ENCODE measurements around the gene CNIH3. TPM values are rescaled to one million over a fixed set of nuclear protein-coding genes. Genes with fewer than 3 reads are reported as not detected.

CNIH3 gene
- total RNA-seq, 4 donors from 2014 or later, result 1.9 to 4.0 (median 3.4) TPM

DNA sequence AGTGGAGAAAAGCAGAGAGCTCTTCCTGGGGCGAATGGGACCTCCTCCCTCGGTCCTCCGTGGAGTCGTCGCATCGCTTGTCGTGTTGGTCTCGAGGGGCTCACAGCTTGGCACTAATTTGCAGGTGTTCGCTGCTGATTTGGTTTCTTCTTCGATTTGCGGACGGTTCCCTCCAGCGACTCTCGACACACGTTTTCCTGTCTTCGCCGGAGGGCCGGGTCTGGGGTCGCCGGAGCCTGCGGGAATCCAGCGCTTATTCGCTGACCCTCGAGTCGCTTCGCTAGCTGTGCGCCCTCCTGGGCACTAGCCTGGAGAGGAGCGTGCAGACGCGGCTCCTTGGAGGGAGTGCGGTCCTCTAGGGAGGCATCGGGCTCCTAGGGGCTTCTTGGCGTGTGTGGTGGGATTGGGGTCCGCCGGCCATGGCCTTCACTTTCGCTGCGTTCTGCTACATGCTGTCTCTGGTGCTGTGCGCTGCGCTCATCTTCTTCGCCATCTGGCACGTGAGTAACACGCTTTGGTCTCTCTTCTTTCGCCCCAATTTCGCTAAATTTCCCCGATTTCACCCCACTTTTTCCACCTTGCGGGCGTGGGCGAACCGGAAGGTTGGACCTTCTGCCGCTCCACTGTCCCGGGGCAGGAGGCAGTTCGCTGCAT, 766 bp downstream of the CNIH3 start:
- DNase-seq (ENCODE audit: low spot score) (no peak), ATAC-seq (ENCODE audit: low FRiP score) (no peak)
- TF ChIP-seq, protein P1, sequence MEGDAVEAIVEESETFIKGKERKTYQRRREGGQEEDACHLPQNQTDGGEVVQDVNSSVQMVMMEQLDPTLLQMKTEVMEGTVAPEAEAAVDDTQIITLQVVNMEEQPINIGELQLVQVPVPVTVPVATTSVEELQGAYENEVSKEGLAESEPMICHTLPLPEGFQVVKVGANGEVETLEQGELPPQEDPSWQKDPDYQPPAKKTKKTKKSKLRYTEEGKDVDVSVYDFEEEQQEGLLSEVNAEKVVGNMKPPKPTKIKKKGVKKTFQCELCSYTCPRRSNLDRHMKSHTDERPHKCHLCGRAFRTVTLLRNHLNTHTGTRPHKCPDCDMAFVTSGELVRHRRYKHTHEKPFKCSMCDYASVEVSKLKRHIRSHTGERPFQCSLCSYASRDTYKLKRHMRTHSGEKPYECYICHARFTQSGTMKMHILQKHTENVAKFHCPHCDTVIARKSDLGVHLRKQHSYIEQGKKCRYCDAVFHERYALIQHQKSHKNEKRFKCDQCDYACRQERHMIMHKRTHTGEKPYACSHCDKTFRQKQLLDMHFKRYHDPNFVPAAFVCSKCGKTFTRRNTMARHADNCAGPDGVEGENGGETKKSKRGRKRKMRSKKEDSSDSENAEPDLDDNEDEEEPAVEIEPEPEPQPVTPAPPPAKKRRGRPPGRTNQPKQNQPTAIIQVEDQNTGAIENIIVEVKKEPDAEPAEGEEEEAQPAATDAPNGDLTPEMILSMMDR (IDR thresholded peaks at IDR 0.05), result no peak

DNA sequence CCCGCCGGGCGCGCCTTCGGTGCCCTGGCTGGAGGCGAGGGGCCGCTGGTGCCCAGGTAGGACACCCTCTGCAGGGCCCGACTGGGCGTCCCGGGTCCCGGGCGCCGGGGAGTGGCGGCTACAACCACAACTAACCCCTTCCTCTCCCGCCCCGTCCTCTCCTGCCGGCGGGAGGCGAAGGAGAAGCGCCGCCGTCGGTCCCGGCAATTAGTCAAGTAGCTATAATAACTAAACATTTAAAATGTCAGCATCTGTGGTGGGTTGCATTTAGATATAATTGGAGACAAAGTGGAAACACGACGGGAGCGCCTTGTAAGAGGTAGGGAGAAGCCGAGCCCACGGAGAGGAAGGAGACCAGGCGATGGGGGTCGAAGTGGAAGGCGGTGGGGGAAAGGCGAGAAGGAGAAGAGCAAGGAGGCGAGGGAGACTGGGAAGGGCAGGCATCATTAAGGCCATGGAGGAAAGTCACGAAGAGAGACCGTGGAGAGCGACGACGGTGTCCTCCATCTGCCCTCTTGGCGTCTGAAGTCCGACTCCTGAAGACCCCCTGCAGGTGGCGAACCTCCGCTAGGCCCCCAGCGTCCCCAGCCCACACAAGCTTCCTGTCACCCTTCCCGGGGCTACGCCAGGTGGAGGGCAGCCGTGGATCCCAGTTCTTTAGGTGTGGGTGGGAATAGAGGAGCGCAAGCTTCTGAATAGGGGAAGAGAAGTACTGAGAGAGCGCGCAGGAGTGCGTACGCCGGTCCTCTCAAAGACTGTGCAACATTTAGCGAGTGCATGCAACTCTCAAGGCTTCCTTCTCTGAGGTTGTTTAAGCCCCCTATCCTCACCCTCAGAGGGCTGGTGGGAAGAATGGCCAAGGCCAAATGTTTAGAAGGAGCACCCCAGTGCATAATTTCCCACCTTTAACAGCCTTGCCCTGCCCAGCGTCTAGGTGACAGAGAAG, 1.6 kb downstream of the CNIH3 start:
- TF ChIP-seq, protein P1 (IDR thresholded peaks at IDR 0.05), result no peak
- ATAC-seq (ENCODE audit: low FRiP score) (no peak), DNase-seq (ENCODE audit: low spot score) (no peak)

DNA sequence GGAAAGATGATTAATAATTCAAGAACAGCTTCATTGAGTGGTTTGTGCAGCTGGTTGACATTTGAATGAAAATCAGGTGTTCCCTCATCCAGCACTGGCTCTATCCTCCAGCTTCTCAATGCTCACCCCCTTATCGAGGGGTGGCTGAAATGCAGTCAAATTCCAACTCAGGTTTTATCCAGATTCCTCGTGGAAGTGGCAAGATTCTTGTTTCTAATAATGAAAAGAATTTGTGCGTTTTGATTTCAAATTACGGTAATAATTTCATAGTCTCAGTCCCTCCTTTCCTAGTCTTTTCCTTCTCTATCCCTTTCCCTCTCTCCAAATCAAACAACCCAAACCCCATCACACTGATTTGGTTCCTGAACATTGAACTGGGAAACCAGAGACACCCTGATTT, 3.1 kb downstream of the CNIH3 start:
- ATAC-seq (ENCODE audit: low FRiP score) (no peak), DNase-seq (ENCODE audit: low spot score) (no peak)
- TF ChIP-seq, protein P1 (IDR thresholded peaks at IDR 0.05), result no peak

DNA sequence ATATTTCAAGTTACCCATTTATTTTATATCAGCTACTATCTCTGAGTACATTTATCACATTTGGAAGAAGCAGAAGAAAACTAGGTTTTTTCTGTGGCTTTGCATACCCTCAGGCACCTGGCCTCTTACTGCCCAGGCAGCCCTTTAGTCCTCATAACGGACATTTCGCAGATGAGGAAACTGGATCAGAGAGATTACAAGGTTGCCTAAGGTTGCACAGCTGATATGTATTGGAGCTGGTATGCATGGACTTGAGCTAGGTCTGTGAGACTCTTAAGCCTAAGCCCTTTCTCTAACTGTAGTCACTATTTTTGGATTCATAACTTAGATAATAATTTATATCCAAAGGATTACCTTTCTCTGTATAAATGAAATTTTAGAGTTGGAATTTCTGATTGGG, 4.0 kb downstream of the CNIH3 start:
- DNase-seq (ENCODE audit: low spot score), result no peak
- no peak for ATAC-seq (ENCODE audit: low FRiP score)
- TF ChIP-seq, protein P1 (IDR thresholded peaks at IDR 0.05), result no peak

DNA sequence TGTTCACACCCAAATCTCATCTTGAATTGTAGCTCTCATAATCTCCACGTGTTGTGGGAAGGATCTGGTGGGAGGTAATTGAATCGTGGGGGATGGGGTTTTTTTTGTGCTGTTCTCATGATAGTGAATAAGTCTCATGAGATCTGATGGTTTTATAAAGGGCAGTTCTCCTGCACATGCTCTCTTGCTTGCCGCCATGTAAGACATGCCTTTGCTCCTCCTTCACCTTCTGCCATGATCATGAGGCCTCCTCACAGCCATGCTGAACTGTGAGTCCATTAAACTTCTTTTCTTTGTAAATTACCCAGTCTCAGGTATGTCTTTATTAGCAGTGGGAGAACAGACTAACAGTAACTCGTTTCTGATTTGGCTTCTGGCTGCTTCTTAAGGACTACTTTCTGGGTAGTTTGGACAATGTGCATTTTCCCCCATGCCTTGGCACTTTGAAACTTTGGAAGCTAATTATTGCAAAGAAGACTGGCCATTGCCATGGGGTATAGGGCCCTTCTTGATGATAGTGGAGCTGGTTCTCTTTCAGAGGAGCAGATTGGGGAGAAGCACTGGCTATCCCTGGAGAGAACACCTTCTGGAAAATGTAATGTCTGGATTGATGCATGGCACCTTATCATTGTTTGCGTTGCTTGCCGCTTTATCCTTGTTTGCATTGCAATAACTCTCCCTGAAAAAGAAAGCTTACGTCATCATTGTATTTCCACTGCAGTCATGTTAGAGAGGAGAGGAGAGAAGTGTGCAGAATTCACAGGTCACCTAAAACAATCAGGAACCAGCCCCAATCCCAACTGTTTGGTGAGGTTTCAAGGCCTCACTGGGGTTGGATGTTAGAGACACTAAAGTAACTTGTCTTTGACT, 5.9 kb downstream of the CNIH3 start:
- TF ChIP-seq, protein P1 (IDR thresholded peaks at IDR 0.05), result no peak
- no peak for ATAC-seq (ENCODE audit: low FRiP score)
- DNase-seq (ENCODE audit: low spot score), result no peak

DNA sequence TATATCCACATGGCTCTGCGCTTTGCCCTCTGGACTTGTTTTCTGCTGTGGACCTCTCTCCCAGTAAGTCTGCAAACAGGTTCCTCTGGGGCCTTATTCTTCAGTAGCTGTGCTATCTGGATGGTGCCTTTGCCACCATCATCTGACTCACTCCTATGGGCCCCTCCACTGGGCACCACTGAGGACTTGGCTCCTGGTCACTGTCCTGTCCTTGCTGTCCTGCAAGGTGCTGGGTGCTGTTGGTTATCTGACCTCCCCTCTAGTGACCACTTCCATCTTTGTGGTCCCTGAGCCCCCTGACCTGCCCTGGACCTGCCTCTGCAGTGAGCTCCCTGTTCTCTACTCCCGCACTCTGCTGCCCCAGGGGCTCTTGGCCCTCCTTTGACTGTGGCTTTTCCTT, 6.7 kb downstream of the CNIH3 start:
- TF ChIP-seq, protein P1 (IDR thresholded peaks at IDR 0.05), result no peak
- ATAC-seq (ENCODE audit: low FRiP score), result no peak
- no peak for DNase-seq (ENCODE audit: low spot score)

Data from omental fat pad (tissue), 4 donors.